ENCODE measurements around the gene MRPL49. TPM values are rescaled to one million over a fixed set of nuclear protein-coding genes. Genes with fewer than 3 reads are reported as not detected.

Gene MRPL49
- total and polyA plus RNA-seq, 2 of the 13 experiments (the other 11 are each of a cell fraction or from before 2014, with no cell fraction given) = 39.2 to 53.3 TPM

GRCh38 chr11:65121865-65122696, at the start of gene MRPL49, which contains the start of gene FAU (continued):
- TF ChIP-seq ZNF260 (CRISPR knock-in tag; IDR thresholded peaks at IDR 0.05; ENCODE audit: borderline replicate concordance, low read depth) (no peak), NFE2L1 (CRISPR knock-in tag; IDR thresholded peaks at IDR 0.05; ENCODE audit: borderline replicate concordance) (no peak; the same call in 1 of the 2 replicates), RFXAP (CRISPR knock-in tag; IDR thresholded peaks at IDR 0.05; ENCODE audit: borderline replicate concordance) (peak; percentile 25; the same call in 1 of the 2 replicates), NFYC (CRISPR knock-in tag; IDR thresholded peaks at IDR 0.05) (peak; percentile 59), ZNF512 (CRISPR knock-in tag; IDR thresholded peaks at IDR 0.05) (no peak), PRPF4 (IDR thresholded peaks at IDR 0.05; ENCODE audit: low read depth, low read length, poor library complexity, severe bottlenecking) (no peak), MTA1 (CRISPR knock-in tag; IDR thresholded peaks at IDR 0.05; ENCODE audit: borderline replicate concordance) (no peak), ZFP90 (CRISPR knock-in tag; IDR thresholded peaks at IDR 0.05; ENCODE audit: borderline replicate concordance) (peak; percentile 47), ZNF335 (CRISPR knock-in tag; IDR thresholded peaks at IDR 0.05) (no peak), ZNF550 (CRISPR knock-in tag; IDR thresholded peaks at IDR 0.05; ENCODE audit: borderline replicate concordance) (0 out of 2 replicates have a peak, but pooled peaks have one; percentile 63), PTBP1 (IDR thresholded peaks at IDR 0.05; ENCODE audit: low read depth, low read length, poor library complexity, severe bottlenecking) (no peak), SETDB1 (CRISPR knock-in tag; IDR thresholded peaks at IDR 0.05; ENCODE audit: borderline replicate concordance) (no peak), PHF5A (CRISPR knock-in tag; IDR thresholded peaks at IDR 0.05; ENCODE audit: low read depth, unreplicated experiment) (peak; percentile 76), ZNF841 (CRISPR knock-in tag; IDR thresholded peaks at IDR 0.05; ENCODE audit: borderline replicate concordance) (no peak), ZNF792 (CRISPR knock-in tag; IDR thresholded peaks at IDR 0.05) (no peak), ZC3H13 (CRISPR knock-in tag; IDR thresholded peaks at IDR 0.05) (peak; percentile 71; the same call in 1 of the 2 replicates), GABPB1 (CRISPR knock-in tag; IDR thresholded peaks at IDR 0.05) (peak; percentile 91), NBN (conservative IDR thresholded peaks at IDR 0.05) (no peak), ZNF790 (CRISPR knock-in tag; IDR thresholded peaks at IDR 0.05; ENCODE audit: borderline replicate concordance) (no peak), ZNF337 (CRISPR knock-in tag; IDR thresholded peaks at IDR 0.05; ENCODE audit: borderline replicate concordance, low read depth) (no peak), RBM22 (optimal IDR thresholded peaks at IDR 0.05; ENCODE audit: low read length) (no peak), FOXA1 (IDR thresholded peaks at IDR 0.05) (no peak), FOXA1 (CRISPR knock-in tag; IDR thresholded peaks at IDR 0.05) (peak; percentile 22), SCMH1 (CRISPR knock-in tag; IDR thresholded peaks at IDR 0.05; ENCODE audit: borderline replicate concordance) (no peak), ZBTB37 (CRISPR knock-in tag; IDR thresholded peaks at IDR 0.05) (no peak), ARNT (IDR thresholded peaks at IDR 0.05) (no peak), RAD21 (CRISPR knock-in tag; IDR thresholded peaks at IDR 0.05) (peak; percentile 1; the same call in 1 of the 2 replicates), STAG1 (CRISPR knock-in tag; IDR thresholded peaks at IDR 0.05) (peak; percentile 28; the same call in 1 of the 2 replicates)

Measured in HepG2 (cell line).